GM18951 (cell line): Measurements from ENCODE around the gene SHMT1.
"Not testable (repeated sequence)": the region's sequence is repeated elsewhere in the genome, so short reads cannot be mapped to it uniquely, and the experiment has no call there.

Source experiments
- POLR2A ChIP-seq: IDR thresholded peaks from 4 replicates; pipeline ENCODE4 v1.6.1; 2011; ENCODE audit warnings: mild to moderate bottlenecking; ENCODE audit not compliant: insufficient read length, insufficient read depth; ENCODE audit errors: extremely low read depth
- in situ Hi-C: fragments of 300-500 bp; cut with MboI; formaldehyde crosslinking; loops from one replicate; pipeline ENCODE4 v1.12.0; 2022; ENCODE audit warnings: low sequenced_read_pairs, mixed read lengths, inconsistent platforms; ENCODE audit not compliant: unreplicated experiment

Gene SHMT1

GRCh38 chr17:18362698-18363100 is 651 bp downstream of the SHMT1 start:
- in situ Hi-C loops = no loop called here
- TF ChIP-seq POLR2A = no peak

- in situ Hi-C loops = no loop called here
- TF ChIP-seq POLR2A = no peak
Measured at GRCh38 chr17:18361837-18362697, 1.3 kb downstream of the SHMT1 start.

DNA sequence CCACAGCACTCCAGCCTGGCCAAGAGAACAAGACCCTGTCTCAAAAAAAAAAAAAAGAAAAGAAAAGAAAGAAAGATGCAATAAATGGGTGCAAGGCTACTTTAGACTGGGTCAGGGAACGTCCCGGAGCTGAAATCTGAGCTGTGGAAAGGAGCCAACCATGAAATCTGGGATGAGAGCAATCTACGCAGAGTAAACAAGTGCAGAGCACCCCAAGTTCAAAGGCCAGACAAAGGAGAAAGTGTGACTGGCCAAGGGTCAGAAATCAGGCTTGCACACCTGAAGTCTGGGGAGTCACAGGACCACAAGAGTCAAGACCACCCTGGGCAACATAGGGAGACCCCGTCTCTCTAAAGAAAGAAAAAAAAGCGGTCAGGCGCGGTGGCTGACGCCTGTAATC is 2.8 kb downstream of the SHMT1 start:
- TF ChIP-seq POLR2A = no peak
- in situ Hi-C loops = no loop called here

DNA sequence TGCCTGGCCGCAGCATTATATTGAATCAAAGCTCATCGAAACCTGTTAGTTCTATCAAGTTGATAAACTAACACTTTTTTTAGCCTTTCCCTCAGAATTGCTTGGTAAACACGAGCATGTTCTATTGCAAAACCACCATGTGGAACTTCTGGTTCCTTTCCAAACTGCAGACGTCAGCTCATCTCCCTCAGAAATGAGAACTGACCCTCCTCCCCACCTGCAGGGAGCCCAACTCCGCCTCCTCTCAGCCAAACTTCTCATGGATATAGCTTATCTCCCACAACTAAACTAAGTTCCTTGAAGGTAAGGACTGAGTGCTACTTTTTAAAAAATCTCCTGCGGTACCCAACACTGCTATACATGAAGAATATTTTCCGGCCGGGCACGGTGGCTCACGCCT is 6.7 kb downstream of the SHMT1 start:
- TF ChIP-seq POLR2A = no peak
- in situ Hi-C loops = no loop called here

DNA sequence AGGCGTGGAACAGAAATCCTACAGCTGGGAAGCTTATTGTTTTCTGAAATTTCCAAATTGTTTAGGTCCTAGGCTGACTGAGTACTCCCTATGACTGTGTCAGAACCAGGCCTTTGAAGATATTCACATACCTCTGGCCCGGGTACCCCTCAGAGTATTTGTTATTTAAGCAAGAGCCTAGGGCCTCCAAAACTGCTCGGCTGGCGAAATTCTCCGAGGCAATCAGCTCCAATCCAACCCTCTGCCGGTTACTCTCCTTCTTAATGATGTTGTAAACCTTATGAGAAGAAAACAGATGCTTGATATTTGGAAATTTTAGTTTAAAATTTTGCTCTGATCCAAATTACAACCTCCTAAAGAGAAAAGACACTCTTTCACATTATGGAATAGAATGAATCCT is 9.8 kb downstream of the SHMT1 start:
- TF ChIP-seq POLR2A = no peak
- in situ Hi-C loops = no loop called here

- in situ Hi-C loops = no loop called here
- no peak for TF ChIP-seq POLR2A
Measured at GRCh38 chr17:18344021-18344420, 19.3 kb downstream of the SHMT1 start.

DNA sequence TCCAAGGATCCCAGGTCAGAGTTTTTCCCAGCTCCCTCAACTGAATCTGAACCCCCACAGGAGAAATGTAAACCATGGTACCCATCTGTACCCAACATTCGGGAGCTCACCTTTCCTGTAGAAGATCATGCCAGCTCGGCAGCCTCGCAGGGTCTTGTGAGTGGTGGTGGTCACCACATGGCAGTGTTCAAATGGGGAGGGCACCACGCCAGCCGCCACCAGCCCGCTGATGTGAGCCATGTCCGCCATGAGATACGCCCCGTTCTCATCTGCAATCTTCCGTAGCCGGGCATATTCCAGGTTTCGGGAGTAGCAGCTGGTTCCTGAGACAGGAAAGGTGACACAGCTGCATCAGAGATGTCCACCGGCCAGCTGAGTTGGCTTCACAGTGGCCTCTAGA is 23.4 kb downstream of the SHMT1 start:
- in situ Hi-C loops = no loop called here
- TF ChIP-seq POLR2A = no peak

DNA sequence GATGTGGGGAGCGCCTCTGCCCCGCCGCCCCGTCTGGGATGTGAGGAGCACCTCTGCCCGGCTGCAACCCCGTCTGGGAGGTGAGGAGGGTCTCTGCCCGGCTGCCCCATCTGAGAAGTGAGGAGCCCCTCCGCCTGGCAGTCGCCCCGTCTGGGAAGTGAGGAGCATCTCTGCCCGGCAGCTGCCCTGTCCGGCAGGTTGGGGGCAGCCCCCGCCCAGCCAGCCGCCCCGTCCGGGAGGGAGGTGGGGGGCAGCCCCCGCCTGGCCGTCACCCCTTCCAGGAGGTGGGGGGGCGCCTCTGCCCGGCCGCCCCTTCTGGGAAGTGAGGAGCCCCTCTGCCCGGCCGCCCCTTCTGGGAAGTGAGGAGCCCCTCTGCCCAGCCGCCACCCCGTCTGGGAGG is 25.2 kb downstream of the SHMT1 start:
- in situ Hi-C loops = not testable (repeated sequence)

DNA sequence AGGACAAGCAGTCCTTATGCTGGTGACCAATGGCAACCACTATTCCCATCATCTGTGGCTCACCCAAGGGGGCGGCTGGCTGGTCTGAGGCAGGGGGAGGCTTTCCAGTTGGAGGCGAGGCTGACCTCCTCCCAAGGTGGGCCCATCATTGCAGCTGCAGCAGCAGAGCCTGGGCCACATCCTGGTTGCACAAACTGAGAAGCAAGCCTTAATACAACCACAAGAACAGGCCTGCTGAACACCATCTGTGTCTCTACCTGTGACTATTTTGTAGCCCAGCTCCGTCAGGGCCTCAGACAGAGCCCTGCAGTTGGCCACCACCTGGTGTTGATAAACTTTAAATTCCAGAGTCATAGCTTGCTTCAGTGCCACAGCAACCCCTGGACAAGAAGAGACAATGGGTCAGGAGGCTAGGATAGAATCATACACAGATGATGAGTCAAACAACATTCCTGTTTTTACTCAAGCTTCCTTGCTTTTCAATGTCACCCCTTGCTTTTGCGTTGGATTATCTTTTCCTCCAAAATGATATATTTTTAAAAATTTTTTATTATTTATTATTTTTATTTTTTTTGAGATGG is 30.4 kb downstream of the SHMT1 start:
- in situ Hi-C loops = no loop called here
- TF ChIP-seq POLR2A = no peak

DNA sequence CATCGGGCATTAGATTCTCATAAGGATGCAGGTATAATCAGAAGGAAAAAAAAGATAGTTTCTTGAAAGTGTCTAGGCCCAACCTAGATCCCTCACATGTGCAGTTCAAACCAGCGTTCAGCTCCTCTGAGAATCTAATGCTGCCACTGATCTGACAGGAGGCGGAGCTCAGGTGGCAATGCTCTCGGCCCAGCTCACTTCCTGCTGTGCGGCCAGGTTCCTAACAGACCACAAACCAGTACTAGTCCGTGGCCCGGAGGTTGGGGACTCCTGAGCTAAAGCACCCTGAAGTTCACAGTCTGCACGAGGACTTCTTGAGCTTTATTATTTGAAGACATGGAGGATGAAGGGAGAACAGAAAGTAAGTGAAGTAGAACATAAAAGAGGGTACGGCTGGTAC is 31.5 kb downstream of the SHMT1 start:
- no peak for TF ChIP-seq POLR2A
- in situ Hi-C loops = no loop called here

DNA sequence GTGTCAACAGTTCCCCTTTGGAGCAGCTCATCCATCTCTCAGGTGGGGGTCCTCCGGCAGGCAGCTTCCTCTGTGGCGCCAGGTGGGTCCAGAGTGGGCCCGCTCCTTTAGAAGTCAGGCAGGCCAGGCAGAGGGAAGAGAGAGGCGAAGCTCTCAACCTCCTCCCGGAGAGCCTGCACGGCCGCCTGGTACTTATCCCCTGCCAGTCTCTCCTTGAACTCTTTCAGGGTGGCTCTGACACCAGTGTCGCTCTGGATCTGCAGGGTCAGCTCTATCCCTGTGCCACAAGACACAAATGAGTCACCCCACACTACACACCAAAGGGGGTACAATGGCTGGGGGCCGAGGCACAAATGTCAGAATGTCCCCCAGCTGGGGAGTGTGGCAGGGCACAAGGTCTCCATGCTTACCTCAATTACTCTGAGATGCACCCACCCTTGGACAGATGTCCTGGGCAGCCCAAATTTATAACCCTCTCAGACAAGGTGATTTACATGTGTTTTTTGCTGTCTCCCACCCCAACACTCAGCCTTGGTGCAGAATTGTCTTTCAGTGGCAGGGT is 34.6 kb downstream of the SHMT1 start:
- no peak for TF ChIP-seq POLR2A
- in situ Hi-C loops = no loop called here

- no peak for TF ChIP-seq POLR2A
- in situ Hi-C loops = no loop called here
Measured at GRCh38 chr17:18327556-18327955, 35.8 kb downstream of the SHMT1 start.

- in situ Hi-C loops = no loop called here
- no peak for TF ChIP-seq POLR2A
Measured at GRCh38 chr17:18327093-18327492, 36.3 kb downstream of the SHMT1 start.

- in situ Hi-C loops = no loop called here
- no peak for TF ChIP-seq POLR2A
Measured at GRCh38 chr17:18326572-18326971, 36.8 kb downstream of the SHMT1 start.

- TF ChIP-seq POLR2A = no peak
- in situ Hi-C loops = no loop called here
Measured at GRCh38 chr17:18326039-18326438, 37.3 kb downstream of the SHMT1 start.
